Muscle of leg (tissue), 11 donors: Measurements from ENCODE around the gene HNMT. TPM values are rescaled to one million over a fixed set of nuclear protein-coding genes. Genes with fewer than 3 reads are reported as not detected.

Experiments
- DNase-seq: peaks from one replicate; pipeline ENCODE4 v3.0.0; 2013
- H3K27ac ChIP-seq: one replicate; pipeline ENCODE4 v1.5.1; 2013; ENCODE audit warnings: mild to moderate bottlenecking, low read length, control low read depth
- H3K27me3 ChIP-seq: one replicate; pipeline ENCODE4 v1.6.1; 2013; ENCODE audit warnings: low read length; ENCODE audit not compliant: control insufficient read depth, insufficient read depth
- H3K36me3 ChIP-seq: one replicate; pipeline ENCODE4 v1.6.1; 2013; ENCODE audit warnings: low read length; ENCODE audit not compliant: control insufficient read depth, insufficient read depth
- H3K4me1 ChIP-seq: one replicate; pipeline ENCODE4 v1.6.1; 2013; ENCODE audit warnings: low read length; ENCODE audit not compliant: control insufficient read depth, insufficient read depth
- H3K4me3 ChIP-seq: one replicate; pipeline ENCODE4 v1.5.1; 2013; ENCODE audit warnings: low read length, control low read depth
- H3K9me3 ChIP-seq: replicated peaks from 2 replicates; pipeline ENCODE4 v1.6.1; 2013; ENCODE audit warnings: low read depth, low read length; ENCODE audit not compliant: control insufficient read depth
- WGBS: methylation state at CpG from one replicate; pipeline ENCODE4 v1.1.5; 2013; ENCODE audit warnings: missing lambda C conversion rate; ENCODE audit not compliant: insufficient coverage; 5-methylcytosine and 5-hydroxymethylcytosine counted together
- polyA plus RNA-seq, 8 donors: library from polyadenylated mRNA; unstranded; fragments of 120-200 nt; gene quantifications; one replicate each; pipeline versions ENCODE4 v1.2.1 to v1.2.3, GENCODE V29; 2013; ENCODE audit warnings: inconsistent platforms in 1 of 8, low replicate concordance in 1 of 8; ENCODE audit not compliant: insufficient read length in 8 of 8, insufficient read depth in 1 of 8
- total RNA-seq: library from RNA; stranded (reverse); fragments of 120-200 nt; gene quantifications from one replicate; pipeline ENCODE4 v1.2.4, GENCODE V29; 2013

The HNMT gene
- total and polyA plus RNA-seq, 9 donors = 16.3 to 37.7 (median 23.5) TPM

DNA sequence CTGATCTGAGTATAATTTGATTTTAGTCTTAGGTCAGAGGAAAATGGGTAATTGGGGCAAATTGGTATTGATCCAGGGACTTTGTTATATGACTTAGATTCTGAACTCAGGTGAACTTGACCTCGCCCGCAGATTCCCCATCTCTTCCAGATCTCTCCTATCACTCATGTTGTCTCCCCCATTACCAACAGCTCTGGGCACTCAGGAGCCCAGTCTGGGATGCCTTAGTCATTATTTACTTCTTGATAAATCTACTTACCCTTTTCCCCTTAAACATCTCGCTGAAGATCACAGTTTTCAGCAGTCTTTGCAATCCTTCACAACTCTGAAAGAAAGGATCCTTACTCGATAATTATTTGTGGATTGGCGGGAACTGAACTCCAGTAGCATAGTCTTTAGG is 19.6 kb upstream of the HNMT start:
- DNase-seq = no peak
- WGBS = 67% methylated on average over 3 of the region's 5 CpGs
- Histone ChIP-seq H3K27me3 (no peaks in the 10 kb centered on the region), H3K27ac (no peak overlapping the region), H3K4me3 (no peak overlapping the region), H3K9me3 (no peaks in the 10 kb centered on the region), H3K4me1 (no peaks in the 10 kb centered on the region), H3K36me3 (no peaks in the 10 kb centered on the region)

DNA sequence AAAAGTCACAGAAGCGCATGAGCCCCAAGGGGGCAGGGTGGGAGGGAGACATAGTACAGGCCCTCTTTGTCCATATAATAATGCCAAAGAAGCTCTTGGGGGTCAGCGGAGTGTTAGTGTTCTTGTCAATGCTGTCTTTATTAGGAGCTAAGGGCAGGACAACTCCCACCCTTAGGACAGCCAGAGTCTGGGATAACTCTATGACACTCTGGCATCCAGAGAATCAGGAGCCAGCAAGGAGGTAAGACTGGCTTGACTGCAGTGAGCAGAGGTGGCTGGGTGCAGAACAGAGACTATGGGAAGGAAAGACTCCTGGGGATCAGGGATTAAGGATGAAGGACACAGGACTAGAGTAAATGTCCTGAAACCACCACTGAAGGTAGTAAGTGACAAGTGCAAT is 19.0 kb upstream of the HNMT start:
- no peaks in the 10 kb centered on the region for H3K4me1 ChIP-seq
- WGBS = no CpG with 5 or more reads among the region's 2 CpGs
- H3K27ac ChIP-seq = no peak overlapping the region
- no peak for DNase-seq
- H3K9me3 ChIP-seq = no peaks in the 10 kb centered on the region
- no peaks in the 10 kb centered on the region for H3K27me3 ChIP-seq
- H3K4me3 ChIP-seq = no peak overlapping the region
- no peaks in the 10 kb centered on the region for H3K36me3 ChIP-seq

DNA sequence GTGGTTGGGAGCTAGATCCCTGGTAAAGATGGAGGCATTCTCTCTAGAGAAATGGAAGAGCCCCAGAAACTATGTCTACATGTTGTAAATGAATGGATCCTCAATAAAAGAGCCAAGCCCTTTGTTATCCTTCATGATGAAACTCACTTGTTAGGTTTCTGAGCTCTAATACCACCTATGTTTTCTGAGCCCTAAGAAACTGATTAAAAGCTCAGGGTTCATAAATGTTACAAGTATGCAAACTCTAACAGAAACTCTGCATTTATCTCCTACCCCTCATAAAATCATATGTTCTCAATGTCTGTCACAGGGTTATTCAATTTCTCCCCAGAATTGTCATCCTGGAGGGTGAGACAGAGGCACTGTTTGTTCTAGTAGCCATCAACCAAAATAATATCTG is 18.0 kb upstream of the HNMT start:
- Histone ChIP-seq H3K4me3 (no peak overlapping the region), H3K9me3 (no peaks in the 10 kb centered on the region), H3K4me1 (no peaks in the 10 kb centered on the region), H3K27me3 (no peaks in the 10 kb centered on the region), H3K27ac (no peak overlapping the region), H3K36me3 (no peaks in the 10 kb centered on the region)
- no peak for DNase-seq

DNA sequence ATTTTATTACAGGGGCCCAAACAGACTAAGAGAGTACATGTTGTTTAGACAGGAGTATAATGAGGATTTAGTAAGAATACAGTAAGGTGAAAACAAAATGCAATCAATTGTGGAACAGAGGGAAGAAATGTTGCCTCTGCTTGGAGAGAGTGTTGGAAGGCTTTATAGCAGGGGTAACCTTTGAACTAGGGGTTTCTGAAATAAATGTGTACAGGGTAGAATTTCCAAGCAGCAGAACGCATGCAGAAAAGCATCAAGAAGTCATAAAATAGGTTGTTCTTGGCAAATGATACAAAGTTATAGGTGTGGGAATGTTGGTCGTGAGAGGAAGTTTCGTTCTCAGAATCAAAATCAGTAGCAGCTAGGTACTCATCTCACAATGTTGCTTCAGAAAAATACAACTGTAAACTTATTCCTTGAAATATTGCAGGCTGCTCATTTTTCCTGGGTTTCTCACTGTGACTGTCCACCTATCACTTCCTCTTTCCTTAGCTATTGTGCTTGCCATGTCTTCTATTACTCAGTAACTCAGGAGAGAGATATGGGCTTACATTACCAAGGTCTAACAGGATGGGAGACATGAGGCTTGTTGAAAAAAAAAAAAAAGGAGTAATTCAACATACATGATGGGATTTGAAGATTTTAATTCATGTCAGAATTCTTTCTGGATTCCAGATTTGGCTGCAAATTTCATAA is 17.1 kb upstream of the HNMT start:
- no peaks in the 10 kb centered on the region for H3K4me1 ChIP-seq
- H3K4me3 ChIP-seq = no peak overlapping the region
- H3K27ac ChIP-seq = no peak overlapping the region
- WGBS = 17% methylated on average over 1 of the region's 3 CpGs
- no peaks in the 10 kb centered on the region for H3K27me3 ChIP-seq
- no peaks in the 10 kb centered on the region for H3K9me3 ChIP-seq
- DNase-seq = no peak
- H3K36me3 ChIP-seq = no peaks in the 10 kb centered on the region

DNA sequence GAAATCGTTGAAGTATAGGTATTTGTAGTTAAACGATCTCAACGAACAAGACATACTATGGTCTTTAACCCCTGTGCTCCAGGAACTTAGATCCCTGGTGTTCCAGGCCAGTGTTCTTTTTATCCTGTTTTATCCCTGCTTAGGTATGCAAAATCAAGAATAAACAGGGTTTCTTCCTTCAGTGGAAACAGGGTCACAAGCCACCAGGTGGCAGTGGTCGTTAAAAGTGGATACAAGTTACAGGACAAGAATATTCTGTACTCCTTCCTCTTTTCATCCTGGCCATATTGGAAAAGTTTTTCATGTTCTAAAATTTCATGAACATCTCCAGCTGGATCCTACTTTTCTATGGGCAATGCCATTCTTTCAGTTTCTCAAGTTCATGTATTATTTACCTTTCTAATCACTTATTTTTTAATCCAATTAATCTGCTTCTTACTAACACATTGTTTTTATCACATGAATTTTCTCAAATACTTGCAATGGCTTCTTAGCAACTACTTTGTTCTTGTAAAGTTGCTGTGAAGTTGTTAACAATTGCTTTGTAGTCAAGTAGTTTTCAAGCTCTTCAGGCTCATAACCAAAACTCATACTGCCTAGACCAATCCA is 16.4 kb upstream of the HNMT start:
- WGBS = no CpG with 5 or more reads among the region's 4 CpGs
- DNase-seq = peak; percentile 77
- Histone ChIP-seq H3K36me3 (no peaks in the 10 kb centered on the region), H3K4me3 (no peak overlapping the region), H3K27me3 (no peaks in the 10 kb centered on the region), H3K27ac (no peak overlapping the region), H3K9me3 (no peaks in the 10 kb centered on the region), H3K4me1 (no peaks in the 10 kb centered on the region)

DNA sequence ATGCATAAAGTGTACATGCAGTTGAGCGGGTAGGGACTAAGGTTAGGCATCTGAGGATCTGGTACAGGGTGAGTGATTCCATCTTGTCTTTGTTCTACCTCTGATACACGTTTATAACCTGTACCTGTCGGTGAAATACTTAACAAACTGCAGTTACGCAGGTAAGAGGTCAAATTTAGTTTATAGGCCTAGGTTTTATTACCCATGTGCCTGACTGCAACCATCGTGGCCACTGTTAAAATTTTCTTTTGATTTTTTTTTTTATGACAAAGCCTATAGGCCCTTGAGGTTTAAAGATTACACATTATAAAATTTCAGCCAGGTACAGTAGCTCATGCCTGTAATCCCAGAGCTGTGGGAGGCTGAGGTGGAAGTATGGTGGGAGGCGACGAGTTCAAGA is 15.4 kb upstream of the HNMT start:
- Histone ChIP-seq H3K4me1 (no peaks in the 10 kb centered on the region), H3K9me3 (no peaks in the 10 kb centered on the region), H3K4me3 (no peak overlapping the region), H3K27ac (no peak overlapping the region), H3K36me3 (no peaks in the 10 kb centered on the region), H3K27me3 (no peaks in the 10 kb centered on the region)
- no CpG with 5 or more reads among the region's 7 CpGs for WGBS
- DNase-seq = no peak

DNA sequence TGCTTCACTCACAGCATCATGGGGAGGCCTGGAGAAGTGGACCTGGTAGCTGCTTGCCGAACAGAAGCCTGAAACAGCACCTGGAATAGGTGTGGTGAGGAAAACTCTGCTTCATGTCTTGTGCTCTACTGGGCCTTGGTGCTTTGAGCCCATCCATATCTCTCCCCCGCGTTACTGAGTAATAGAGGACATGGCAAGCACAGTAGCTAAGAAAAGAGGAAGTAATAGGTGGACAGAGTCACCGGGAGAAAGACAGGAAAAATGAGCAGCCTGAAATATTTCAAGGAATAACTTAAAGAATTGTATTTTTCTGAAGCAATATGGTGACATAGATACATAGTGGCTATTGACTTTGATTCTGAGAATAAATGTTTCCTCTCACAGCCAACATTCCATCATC is 14.0 kb upstream of the HNMT start:
- Histone ChIP-seq H3K27ac (no peak overlapping the region), H3K9me3 (no peaks in the 10 kb centered on the region), H3K4me3 (no peak overlapping the region), H3K4me1 (no peaks in the 10 kb centered on the region), H3K36me3 (no peaks in the 10 kb centered on the region), H3K27me3 (no peaks in the 10 kb centered on the region)
- no peak for DNase-seq
- WGBS = 94% methylated on average over 3 of the region's 4 CpGs

DNA sequence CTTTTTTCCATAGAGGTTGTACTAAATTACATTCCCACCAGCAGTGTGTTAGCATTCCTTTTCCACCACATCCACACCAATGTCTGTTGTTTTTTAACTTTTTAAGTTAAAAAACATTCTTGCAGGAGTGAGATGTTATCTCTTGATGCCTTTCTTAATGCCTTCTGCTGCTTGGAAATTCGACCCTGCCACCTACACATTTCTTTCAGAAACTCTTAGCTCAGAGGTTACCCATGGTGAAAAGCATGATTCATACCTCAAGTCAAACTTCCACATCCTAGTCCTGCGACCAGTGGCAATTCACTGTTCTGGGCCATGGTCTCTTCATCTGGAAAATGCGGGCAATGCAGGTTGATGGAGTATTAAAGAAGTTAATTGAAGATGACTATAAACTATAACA is 12.7 kb upstream of the HNMT start:
- H3K4me3 ChIP-seq = no peak overlapping the region
- DNase-seq = no peak
- 57% methylated on average over 1 of the region's 3 CpGs for WGBS
- no peaks in the 10 kb centered on the region for H3K27me3 ChIP-seq
- no peaks in the 10 kb centered on the region for H3K4me1 ChIP-seq
- no peak overlapping the region for H3K27ac ChIP-seq
- H3K36me3 ChIP-seq = no peaks in the 10 kb centered on the region
- H3K9me3 ChIP-seq = no peaks in the 10 kb centered on the region

DNA sequence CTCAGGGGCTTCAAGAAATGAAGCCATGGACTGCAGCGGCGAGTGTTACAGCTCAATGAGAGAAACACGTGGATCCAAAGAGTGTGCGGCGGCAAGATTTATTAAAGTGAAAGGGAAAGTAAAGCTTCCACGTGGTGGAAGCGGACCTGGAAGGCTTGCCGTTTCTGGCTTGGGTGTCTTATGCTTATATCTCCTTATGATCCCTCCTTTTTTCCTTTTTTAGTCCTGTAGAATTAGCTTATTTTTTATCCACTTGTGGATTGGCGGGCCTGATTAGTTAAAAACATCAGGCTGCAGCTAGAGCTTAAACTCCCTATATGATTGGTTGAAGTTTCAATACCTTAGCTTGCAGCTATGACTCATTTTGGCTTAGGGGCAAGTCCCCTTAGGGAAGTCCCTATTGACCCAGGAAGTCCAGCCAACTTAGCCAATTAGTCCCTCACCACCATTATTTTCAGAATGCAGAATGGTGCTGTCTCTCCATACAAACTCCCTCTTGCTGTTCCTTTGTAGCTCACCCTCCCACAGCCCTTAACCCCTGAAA is 11.6 kb upstream of the HNMT start:
- H3K4me3 ChIP-seq = peak overlapping the region; percentile 25
- peak; percentile 87 for DNase-seq
- WGBS = 36% methylated on average over 2 of the region's 9 CpGs
- no peaks in the 10 kb centered on the region for H3K36me3 ChIP-seq
- H3K27ac ChIP-seq = no peak overlapping the region
- no peaks in the 10 kb centered on the region for H3K27me3 ChIP-seq
- H3K4me1 ChIP-seq = no peaks in the 10 kb centered on the region
- H3K9me3 ChIP-seq = no peaks in the 10 kb centered on the region

DNA sequence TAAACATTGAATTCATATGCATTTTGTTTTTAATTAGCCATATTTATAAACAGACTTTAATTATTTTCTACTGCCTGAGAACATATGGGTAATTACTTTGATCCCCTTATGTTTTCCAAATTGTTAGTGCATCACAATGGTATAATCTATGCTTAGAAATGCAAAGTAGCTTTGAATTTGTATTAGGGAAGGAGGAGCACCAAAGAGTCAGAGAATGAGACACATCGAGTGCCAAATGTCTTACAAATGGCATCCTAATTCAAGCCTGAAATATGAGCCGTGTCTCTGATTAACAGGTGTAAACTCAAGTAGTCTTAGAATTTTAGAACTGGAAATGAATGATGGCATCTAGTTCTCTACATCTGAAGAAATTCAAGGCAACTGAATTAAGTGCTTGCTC is 8.7 kb upstream of the HNMT start:
- no peak for DNase-seq
- Histone ChIP-seq H3K4me3 (no peak overlapping the region), H3K27ac (no peak overlapping the region), H3K36me3 (no peaks in the 10 kb centered on the region), H3K27me3 (no peaks in the 10 kb centered on the region), H3K9me3 (no peaks in the 10 kb centered on the region), H3K4me1 (no peaks in the 10 kb centered on the region)
- 73% methylated on average over 2 of the region's 2 CpGs for WGBS
